NCI-H524 treated with DMSO at 0.1 percent for 48 hours (cell line): ENCODE data around the gene SCCPDH.
"Not testable (repeated sequence)": the region's sequence is repeated elsewhere in the genome, so short reads cannot be mapped to it uniquely, and the experiment has no call there.

ENCODE experiments used
- DNase-seq: peaks from one replicate; lab custom pipeline; 2025; lab: John Stamatoyannopoulos, UW

Gene SCCPDH

DNA sequence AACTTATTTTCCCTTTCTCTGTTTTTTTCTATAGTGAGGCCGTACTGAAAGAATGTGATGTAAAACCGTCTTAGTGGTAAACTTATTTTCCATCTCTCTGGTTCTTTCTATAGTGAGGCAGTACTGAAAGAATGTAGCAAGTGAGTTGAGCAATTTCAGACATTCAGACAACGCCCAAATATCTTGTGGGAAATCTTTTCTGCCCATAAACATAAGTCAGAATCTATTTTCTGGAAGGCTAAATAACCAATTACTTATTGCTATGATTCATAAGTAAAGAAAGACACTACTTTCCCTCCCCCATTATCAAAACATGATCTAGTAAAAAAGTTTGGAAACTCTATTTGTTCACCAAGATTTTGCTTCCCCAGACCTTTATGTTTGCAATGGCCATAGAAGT lies 18.8 kb upstream of the SCCPDH start:
- DNase-seq = no peak

DNA sequence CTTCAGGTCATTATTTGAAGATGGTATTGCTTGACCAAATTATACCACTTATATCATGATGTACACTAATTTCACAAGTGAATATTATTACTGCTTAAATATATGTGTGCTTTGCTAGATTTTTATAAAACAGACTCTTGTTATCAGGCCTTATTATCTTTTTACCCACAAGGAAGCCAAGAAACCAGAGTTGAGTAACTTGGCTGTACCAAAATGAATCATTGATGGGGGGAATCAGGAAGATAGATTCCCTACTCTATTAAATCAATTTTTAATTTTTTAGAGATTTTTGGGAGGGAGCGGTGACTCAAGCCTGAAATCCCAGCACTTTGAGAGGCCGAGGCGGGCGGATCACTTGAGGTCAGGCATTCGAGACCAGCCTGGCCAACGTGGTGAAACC lies 16.0 kb upstream of the SCCPDH start:
- no peak for DNase-seq

DNA sequence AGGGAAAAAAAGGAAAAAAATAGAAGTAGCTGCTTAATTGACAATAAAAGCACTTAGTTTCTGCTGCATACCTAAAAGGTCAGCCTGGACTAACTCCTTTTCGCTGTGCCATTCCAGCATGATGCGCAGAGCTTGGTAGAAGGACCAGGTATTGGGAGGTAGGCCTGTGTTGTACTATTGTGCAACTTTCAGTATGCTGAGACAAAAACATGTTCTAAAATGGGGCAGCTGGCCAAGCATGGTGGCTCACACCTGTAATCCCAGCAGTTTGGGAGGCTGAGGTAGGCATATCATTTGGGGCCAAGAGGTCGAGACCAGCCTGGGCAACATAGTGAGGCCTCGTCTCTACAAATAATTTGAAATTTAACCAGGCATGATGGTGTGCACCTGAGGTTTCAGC lies 15.0 kb upstream of the SCCPDH start:
- DNase-seq = no peak

GRCh38 chr1:246709835-246710234 lies 14.4 kb upstream of the SCCPDH start:
- no peak for DNase-seq

GRCh38 chr1:246711548-246712003 lies 12.6 kb upstream of the SCCPDH start:
- no peak for DNase-seq

- DNase-seq = not testable (repeated sequence)
These were observed 11.8 kb upstream of the SCCPDH start for GRCh38 chr1:246712428-246712827.

GRCh38 chr1:246719361-246719760 lies 4.8 kb upstream of the SCCPDH start:
- DNase-seq = not testable (repeated sequence)

DNA sequence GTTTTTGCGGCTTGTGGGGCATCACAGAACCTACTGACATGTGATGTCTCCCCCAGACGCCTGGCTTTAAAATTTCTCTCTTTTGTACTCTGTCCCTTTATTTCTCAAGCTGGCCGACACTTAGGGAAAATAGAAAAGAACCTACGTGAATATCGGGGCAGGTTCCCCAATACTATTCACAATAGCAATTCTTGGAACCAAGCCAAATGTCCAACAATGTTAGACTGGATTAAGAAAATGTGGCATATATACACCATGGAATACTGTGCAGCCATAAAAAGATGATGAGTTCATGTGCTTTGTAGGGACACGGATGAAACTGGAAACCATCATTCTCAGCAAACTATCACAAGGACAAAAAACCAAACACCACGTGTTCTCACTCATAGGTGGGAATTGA lies 3.4 kb upstream of the SCCPDH start:
- not testable (repeated sequence) for DNase-seq

DNA sequence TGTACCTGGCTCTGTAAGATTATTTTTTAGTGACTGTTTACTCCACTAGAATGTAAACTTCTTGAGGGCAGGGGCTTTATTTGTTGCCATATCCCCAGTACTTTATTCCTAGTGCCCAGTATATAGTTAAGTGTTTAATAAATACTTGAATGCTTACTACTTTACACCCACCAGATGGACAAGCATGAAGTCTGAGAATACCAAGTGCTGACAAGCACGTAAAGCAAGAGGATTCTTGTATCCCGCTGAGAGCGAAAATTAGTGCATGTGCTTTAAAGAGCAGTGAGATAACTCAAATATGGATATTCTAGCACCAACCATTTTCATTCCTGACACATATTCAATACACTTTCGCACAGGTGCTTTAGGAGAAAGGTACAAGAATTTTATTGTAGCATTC lies 1.5 kb upstream of the SCCPDH start:
- DNase-seq = no peak

- no peak for DNase-seq
These were observed 504 bp downstream of the SCCPDH start for GRCh38 chr1:246724731-246725095.

GRCh38 chr1:246725191-246725590 lies 982 bp downstream of the SCCPDH start:
- DNase-seq = no peak

DNA sequence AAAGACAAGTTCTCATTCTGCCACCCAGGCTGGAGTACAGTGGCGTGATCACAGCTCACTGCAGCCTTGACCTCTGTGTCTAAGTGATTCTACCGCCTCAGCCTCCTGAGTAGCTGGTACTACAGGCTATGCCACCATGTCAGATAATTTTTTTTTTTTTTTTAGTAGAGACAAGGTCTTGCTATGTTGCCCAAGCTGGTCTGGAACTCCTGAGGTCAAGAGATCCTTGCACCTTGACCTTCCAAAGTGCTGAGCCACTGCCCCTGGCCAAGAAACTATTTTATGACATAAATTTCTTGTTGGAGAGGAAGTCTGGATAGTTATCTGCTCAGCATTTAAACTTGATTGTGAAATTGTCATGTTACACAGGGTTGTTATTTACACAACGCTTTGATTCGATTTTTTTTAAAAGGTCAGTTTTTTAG lies 2.1 kb downstream of the SCCPDH start:
- DNase-seq = no peak

- no peak for DNase-seq
These were observed 2.7 kb downstream of the SCCPDH start for GRCh38 chr1:246726881-246727280.

- DNase-seq = no peak
These were observed 3.4 kb downstream of the SCCPDH start for GRCh38 chr1:246727594-246727993.

GRCh38 chr1:246728311-246728710 lies 4.1 kb downstream of the SCCPDH start:
- DNase-seq = no peak

- DNase-seq = not testable (repeated sequence)
These were observed 4.8 kb downstream of the SCCPDH start for GRCh38 chr1:246729040-246729439.

GRCh38 chr1:246730839-246731238 lies 6.6 kb downstream of the SCCPDH start:
- DNase-seq = no peak

DNA sequence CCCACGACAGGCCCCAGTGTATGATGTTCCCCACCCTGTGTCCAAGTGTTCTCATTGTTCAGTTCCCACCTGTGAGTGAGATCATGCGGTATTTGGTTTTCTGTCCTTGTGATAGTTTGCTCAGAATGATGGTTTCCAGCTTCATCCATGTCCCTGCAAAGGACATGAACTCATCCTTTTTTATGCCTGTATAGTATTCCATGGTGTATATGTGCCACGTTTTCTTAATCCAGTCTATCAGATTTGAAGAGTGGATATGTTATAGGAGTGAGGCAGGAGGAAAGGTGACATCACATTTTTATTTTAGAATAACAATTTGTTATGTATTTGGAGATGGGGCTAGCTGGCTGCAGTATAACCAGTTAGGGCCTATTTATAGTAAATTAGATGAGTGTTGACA lies 7.7 kb downstream of the SCCPDH start:
- not testable (repeated sequence) for DNase-seq

DNA sequence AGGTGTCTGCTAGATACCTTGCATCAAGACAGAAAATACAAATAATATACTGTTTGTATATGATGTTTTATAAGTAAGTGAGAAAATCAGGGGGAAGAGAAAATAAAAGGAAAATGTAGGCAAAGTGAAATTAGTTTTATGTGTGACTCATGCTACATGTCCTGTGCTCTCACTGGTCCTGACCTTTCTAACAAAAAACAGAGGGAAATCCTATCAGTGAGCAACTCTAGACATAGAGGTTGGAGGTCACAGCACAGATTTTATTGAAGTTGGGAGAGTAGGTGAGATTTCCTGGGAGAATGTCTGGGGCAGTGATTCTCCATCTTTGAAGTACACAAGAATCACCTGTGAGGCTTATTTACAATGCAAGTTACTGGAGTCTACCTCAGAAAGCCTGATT lies 9.5 kb downstream of the SCCPDH start:
- DNase-seq = no peak

- DNase-seq = no peak
These were observed 10.7 kb downstream of the SCCPDH start for GRCh38 chr1:246734866-246735265.

GRCh38 chr1:246735735-246736134 lies 11.5 kb downstream of the SCCPDH start:
- no peak for DNase-seq

DNA sequence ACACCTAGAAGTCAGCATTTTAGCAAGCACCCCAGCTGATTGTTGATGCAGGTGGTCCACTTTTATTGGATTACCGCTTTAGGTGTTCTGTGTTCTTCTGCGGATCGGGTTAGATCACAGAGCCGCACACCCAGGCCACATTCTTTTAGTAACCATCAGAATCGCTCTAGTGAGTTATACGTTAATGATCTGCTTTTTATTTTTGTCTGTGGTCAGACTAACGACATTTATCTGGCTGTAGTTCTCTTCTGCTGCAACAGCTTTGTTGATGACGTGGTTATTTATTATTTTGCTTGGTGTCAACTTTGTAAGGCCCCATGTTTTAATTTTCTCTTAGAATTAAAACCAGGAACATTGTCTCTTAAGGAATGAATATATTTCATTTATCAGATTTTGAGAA lies 18.2 kb downstream of the SCCPDH start:
- DNase-seq = no peak

DNA sequence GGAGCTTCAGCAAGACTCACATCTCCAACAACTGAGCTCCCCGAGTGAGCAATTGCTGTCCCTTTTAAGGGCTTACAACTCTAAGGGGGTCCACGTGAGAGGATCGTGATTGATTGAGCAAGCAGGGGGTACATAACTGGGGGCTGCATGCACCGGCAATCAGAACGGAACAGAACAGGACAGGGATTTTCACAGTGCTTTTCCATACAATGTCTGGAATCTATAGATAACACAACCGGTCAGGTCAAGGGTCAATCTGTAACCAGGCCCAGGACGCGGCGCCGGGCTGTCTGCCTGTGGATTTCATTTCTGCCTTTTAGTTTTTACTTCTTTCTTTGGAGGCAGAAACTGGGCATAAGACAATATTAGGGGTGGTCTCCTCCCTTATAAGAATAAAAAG lies 21.9 kb downstream of the SCCPDH start:
- DNase-seq = not testable (repeated sequence)

- no peak for DNase-seq
These were observed 23.8 kb downstream of the SCCPDH start for GRCh38 chr1:246748006-246748405.

- DNase-seq = no peak
These were observed 24.7 kb downstream of the SCCPDH start for GRCh38 chr1:246748867-246749266.
